K562 (cell line): ENCODE measurements around the gene SLC35E1. TPM values are rescaled to one million over a fixed set of nuclear protein-coding genes. Genes with fewer than 3 reads are reported as not detected.

Source experiments
- CTBP1 ChIP-seq: fragments of 450-650 bp; IDR thresholded peaks from 2 replicates; pipeline ENCODE4 v1.6.1; 2016; ENCODE audit warnings: borderline replicate concordance
- KLF13 ChIP-seq: fragments of 450-650 bp; IDR thresholded peaks from 2 replicates; pipeline ENCODE4 v1.6.1; 2016; ENCODE audit warnings: missing genetic modification characterization, low read depth, mild to moderate bottlenecking, missing compliant biosample characterization, moderate library complexity, borderline replicate concordance
- NR3C1 ChIP-seq: sonication (generic); formaldehyde crosslinking; IDR thresholded peaks from 2 replicates; pipeline ENCODE4 v1.8.1; 2022; ENCODE audit warnings: missing genetic modification reagents
- polyA plus RNA-seq, 8 experiments: library from polyadenylated mRNA; depleted of rRNA in 4 of 8; stranded (reverse) in 5 of 8; unstranded in 3 of 8; fragments of >200 nt; fragmentation: Nextera tagmentation in 2 of 8; fragmentation: Illumina TruSeq in 1 of 8; extraction: Ambion mirVana in 2 of 8; extraction: Trizol in 1 of 8; gene quantifications; 2 replicates each; pipeline versions ENCODE4 v1.2.1 to v1.2.3, GENCODE V29; 2011 to 2014; ENCODE audit warnings: inconsistent platforms in 1 of 8, missing spikeins in 1 of 8
- total RNA-seq, 7 experiments: library from RNA; depleted of rRNA in 6 of 7; stranded (reverse); fragments of >200 nt in 6 of 7; fragmentation: Illumina TruSeq in 2 of 7; extraction: Trizol in 2 of 7; gene quantifications; 2 replicates each; pipeline versions ENCODE4 v1.2.1 to v1.2.3, GENCODE V29; 2011 to 2021; ENCODE audit warnings: low replicate concordance in 1 of 7
- TF ChIP-seq, protein P1 (sequence below): sonication (generic); formaldehyde crosslinking; IDR thresholded peaks from 2 replicates; pipeline ENCODE4 v1.4.0; 2020; ENCODE audit warnings: mild to moderate bottlenecking, missing genetic modification reagents
- TF ChIP-seq, protein P2 (sequence below): fragments of 250-450 bp; sonication (Bioruptor Pico); IDR thresholded peaks from 2 replicates; pipeline ENCODE4 v1.5.0; 2020; ENCODE audit warnings: mild to moderate bottlenecking, borderline replicate concordance

Gene SLC35E1
- total and polyA plus RNA-seq, 9 of the 15 experiments (the other 6 are each of a cell fraction or from before 2014, with no cell fraction given): 15.0 to 40.1 (median 25.7) TPM

DNA sequence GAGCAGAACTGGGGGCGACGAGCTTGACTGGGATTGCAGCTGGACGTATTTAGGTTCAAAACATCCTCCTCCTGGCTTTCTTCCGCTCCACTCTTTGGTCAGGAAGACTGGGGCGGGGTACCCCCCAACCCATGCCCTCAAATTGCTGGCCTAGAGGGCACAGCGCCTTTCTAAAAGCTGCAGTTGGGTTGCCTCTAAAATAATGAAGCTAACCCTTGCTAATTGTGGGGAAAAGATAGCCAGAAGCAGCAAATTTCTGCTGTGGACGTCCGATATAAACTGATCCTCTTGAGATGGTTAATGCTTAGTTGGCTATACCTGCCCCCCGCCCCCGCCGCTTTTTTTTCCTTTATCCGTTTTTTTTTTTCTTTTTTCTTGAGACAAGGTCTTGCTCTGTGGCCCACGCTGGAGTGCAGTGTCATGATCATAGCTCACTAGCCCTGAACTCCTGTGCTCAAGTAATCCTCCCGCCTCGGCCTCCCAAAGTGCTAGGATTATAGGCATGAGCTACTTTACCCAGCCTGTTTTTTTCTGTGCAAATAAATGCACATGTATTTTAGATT is 29.2 kb downstream of the SLC35E1 start (continued):
- TF ChIP-seq, protein P1, sequence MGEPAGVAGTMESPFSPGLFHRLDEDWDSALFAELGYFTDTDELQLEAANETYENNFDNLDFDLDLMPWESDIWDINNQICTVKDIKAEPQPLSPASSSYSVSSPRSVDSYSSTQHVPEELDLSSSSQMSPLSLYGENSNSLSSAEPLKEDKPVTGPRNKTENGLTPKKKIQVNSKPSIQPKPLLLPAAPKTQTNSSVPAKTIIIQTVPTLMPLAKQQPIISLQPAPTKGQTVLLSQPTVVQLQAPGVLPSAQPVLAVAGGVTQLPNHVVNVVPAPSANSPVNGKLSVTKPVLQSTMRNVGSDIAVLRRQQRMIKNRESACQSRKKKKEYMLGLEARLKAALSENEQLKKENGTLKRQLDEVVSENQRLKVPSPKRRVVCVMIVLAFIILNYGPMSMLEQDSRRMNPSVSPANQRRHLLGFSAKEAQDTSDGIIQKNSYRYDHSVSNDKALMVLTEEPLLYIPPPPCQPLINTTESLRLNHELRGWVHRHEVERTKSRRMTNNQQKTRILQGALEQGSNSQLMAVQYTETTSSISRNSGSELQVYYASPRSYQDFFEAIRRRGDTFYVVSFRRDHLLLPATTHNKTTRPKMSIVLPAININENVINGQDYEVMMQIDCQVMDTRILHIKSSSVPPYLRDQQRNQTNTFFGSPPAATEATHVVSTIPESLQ: no peak
- TF ChIP-seq KLF13 (tag): no peak
- no peak for TF ChIP-seq NR3C1
- TF ChIP-seq CTBP1: no peak
- TF ChIP-seq, protein P2, sequence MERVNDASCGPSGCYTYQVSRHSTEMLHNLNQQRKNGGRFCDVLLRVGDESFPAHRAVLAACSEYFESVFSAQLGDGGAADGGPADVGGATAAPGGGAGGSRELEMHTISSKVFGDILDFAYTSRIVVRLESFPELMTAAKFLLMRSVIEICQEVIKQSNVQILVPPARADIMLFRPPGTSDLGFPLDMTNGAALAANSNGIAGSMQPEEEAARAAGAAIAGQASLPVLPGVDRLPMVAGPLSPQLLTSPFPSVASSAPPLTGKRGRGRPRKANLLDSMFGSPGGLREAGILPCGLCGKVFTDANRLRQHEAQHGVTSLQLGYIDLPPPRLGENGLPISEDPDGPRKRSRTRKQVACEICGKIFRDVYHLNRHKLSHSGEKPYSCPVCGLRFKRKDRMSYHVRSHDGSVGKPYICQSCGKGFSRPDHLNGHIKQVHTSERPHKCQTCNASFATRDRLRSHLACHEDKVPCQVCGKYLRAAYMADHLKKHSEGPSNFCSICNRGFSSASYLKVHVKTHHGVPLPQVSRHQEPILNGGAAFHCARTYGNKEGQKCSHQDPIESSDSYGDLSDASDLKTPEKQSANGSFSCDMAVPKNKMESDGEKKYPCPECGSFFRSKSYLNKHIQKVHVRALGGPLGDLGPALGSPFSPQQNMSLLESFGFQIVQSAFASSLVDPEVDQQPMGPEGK (CRISPR knock-in tag): no peak
